Liver (tissue), 9 donors: ENCODE data around the gene ABCC10. TPM values are rescaled to one million over a fixed set of nuclear protein-coding genes. Genes with fewer than 3 reads are reported as not detected.

ENCODE experiments used
- DNase-seq: peaks from one replicate; pipeline ENCODE4 v3.0.0-alpha.2; 2017; ENCODE audit warnings: low spot score
- H3K27ac ChIP-seq, 2 donors: one replicate each; pipeline ENCODE4 v1.7.0; 2013; ENCODE audit warnings: inconsistent platforms in 2 of 2, low read length in 2 of 2, control low read depth in 1 of 2, low read depth in 1 of 2, mild to moderate bottlenecking in 1 of 2
- H3K27me3 ChIP-seq, 4 donors: one replicate each; pipeline versions ENCODE4 v1.6.1 to v1.7.0; 2013; ENCODE audit warnings: low read length in 3 of 4, inconsistent platforms in 1 of 4, mild to moderate bottlenecking in 1 of 4, moderate library complexity in 1 of 4; ENCODE audit not compliant: control insufficient read depth in 4 of 4, insufficient read depth in 4 of 4
- H3K36me3 ChIP-seq, 4 donors: one replicate each; pipeline versions ENCODE4 v1.6.1 to v1.7.0; 2013; ENCODE audit warnings: low read length in 3 of 4, mild to moderate bottlenecking in 3 of 4, low read depth in 1 of 4, moderate library complexity in 1 of 4; ENCODE audit not compliant: control insufficient read depth in 4 of 4, insufficient read depth in 3 of 4
- H3K4me1 ChIP-seq, 4 donors: one replicate each; pipeline versions ENCODE4 v1.6.1 to v1.7.0; 2013; ENCODE audit warnings: low read length in 3 of 4, mild to moderate bottlenecking in 3 of 4, moderate library complexity in 1 of 4; ENCODE audit not compliant: control insufficient read depth in 4 of 4, insufficient read depth in 4 of 4
- H3K4me3 ChIP-seq, 3 donors: one replicate each; pipeline versions ENCODE4 v1.6.1 to v1.7.0; 2013; ENCODE audit warnings: low read length in 3 of 3, control low read depth in 1 of 3, low read depth in 1 of 3, mild to moderate bottlenecking in 1 of 3
- H3K9ac ChIP-seq, 2 donors: one replicate each; pipeline ENCODE4 v1.7.0; 2013; ENCODE audit warnings: low read length in 2 of 2, mild to moderate bottlenecking in 2 of 2, moderate library complexity in 2 of 2, control low read depth in 1 of 2, low read depth in 1 of 2
- H3K9me3 ChIP-seq, 4 donors: one replicate each; pipeline versions ENCODE4 v1.6.1 to v1.7.0; 2013; ENCODE audit warnings: low read length in 3 of 4; ENCODE audit not compliant: control insufficient read depth in 4 of 4
- FOXA1 ChIP-seq: IDR thresholded peaks from 2 replicates; pipeline ENCODE4 v1.6.1; 2016; ENCODE audit warnings: antibody characterized with exemption
- FOXA2 ChIP-seq: IDR thresholded peaks from 2 replicates; pipeline ENCODE4 v1.6.1; 2016; ENCODE audit warnings: antibody characterized with exemption
- GABPA ChIP-seq, 2 donors: IDR thresholded peaks in 1 of 2; conservative IDR thresholded peaks in 1 of 2; 2 replicates each; pipeline ENCODE4 v1.6.1; 2016; ENCODE audit warnings: antibody characterized with exemption in 2 of 2, mild to moderate bottlenecking in 1 of 2, moderate library complexity in 1 of 2
- HNF4A ChIP-seq, 2 donors: conservative IDR thresholded peaks; 2 replicates each; pipeline ENCODE4 v1.6.1; 2016; ENCODE audit warnings: antibody characterized with exemption in 2 of 2, mild to moderate bottlenecking in 2 of 2
- HNF4G ChIP-seq: IDR thresholded peaks from 2 replicates; pipeline ENCODE4 v1.6.1; 2016; ENCODE audit warnings: antibody characterized with exemption
- RAD21 ChIP-seq, 2 donors: IDR thresholded peaks; 2 replicates each; pipeline ENCODE4 v1.6.1; 2016; ENCODE audit warnings: antibody characterized with exemption in 2 of 2, mild to moderate bottlenecking in 2 of 2
- RXRA ChIP-seq, 2 donors: IDR thresholded peaks; 2 replicates each; pipeline ENCODE4 v1.6.1; 2017 to 2018; ENCODE audit warnings: antibody characterized with exemption in 2 of 2, mild to moderate bottlenecking in 1 of 2
- SP1 ChIP-seq: IDR thresholded peaks from 2 replicates; pipeline ENCODE4 v1.6.1; 2018; ENCODE audit warnings: antibody characterized with exemption, mild to moderate bottlenecking
- YY1 ChIP-seq: IDR thresholded peaks from 2 replicates; pipeline ENCODE4 v1.6.1; 2016; ENCODE audit warnings: antibody characterized with exemption, mild to moderate bottlenecking
- WGBS: extraction: QIAGEN DNeasy Blood & Tissue Kit; methylation state at CpG from one replicate; pipeline ENCODE4 v1.1.7; 2013; 5-methylcytosine and 5-hydroxymethylcytosine counted together
- polyA plus RNA-seq, 2 donors: library from polyadenylated mRNA; stranded (reverse) in 1 of 2; unstranded in 1 of 2; fragments of 200-250 nt in 1 of 2; fragments of >200 nt in 1 of 2; fragmentation: Nextera tagmentation in 1 of 2; extraction: Ambion mirVana in 1 of 2; gene quantifications; one replicate each; pipeline versions ENCODE4 v1.2.1 to v1.2.3, GENCODE V29; 2013 to 2015
- total RNA-seq, 2 donors: library from RNA; depleted of rRNA; stranded (reverse); fragments of >200 nt; gene quantifications; one replicate each; pipeline ENCODE4 v1.2.3, GENCODE V29; 2014
- TF ChIP-seq, protein P1 (sequence below): fragments of 150-350 bp; IDR thresholded peaks from 2 replicates; pipeline ENCODE4 v1.5.1; 2017; ENCODE audit warnings: improper control_type of control experiment, low read depth, low read length; ENCODE audit not compliant: missing input control
- TF ChIP-seq, protein P2 (sequence below): IDR thresholded peaks from 2 replicates; pipeline ENCODE4 v1.6.1; 2016; ENCODE audit warnings: antibody characterized with exemption
- TF ChIP-seq, protein P3 (sequence below): IDR thresholded peaks from 2 replicates; pipeline ENCODE4 v1.6.1; 2016; ENCODE audit warnings: antibody characterized with exemption, mild to moderate bottlenecking
- TF ChIP-seq, protein P4 (sequence below): IDR thresholded peaks from 2 replicates; pipeline ENCODE4 v1.6.1; 2016; ENCODE audit warnings: antibody characterized with exemption
- TF ChIP-seq, protein P5 (sequence below): IDR thresholded peaks from 2 replicates; pipeline ENCODE4 v1.6.1; 2016; ENCODE audit warnings: antibody characterized with exemption
- donor health status: healthy.
- donor health status: healthy.
- donor health status: healthy.
- donor health status: healthy.
- donor health status: healthy.

The ABCC10 gene
- total and polyA plus RNA-seq, 4 donors: 3.9 to 10.6 (median 5.1) TPM

DNA sequence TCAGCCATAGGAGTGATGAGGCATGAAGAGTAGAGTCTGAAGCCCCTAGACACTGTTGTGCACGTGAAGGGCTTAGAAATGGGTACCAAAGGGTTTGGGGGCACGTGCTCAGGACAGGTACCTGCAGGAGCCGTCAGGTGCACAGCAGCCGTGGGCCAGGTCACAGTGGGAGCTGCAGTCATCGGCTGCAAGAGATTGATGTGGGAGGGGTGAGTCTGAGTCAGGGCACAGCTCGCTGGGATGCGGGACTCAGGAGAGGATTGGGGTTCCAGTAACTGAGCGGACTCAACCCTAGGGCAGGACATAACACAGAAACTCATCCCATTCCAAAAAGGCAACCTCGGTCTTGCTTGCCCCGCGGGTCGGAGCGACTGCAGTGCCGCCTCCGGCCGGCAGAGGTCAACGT, 27.0 kb downstream of the ABCC10 start:
- peak overlapping the region in 1 of 2 donors; percentile 37 for H3K9ac ChIP-seq
- peaks cover 6 to 13% (median 9%) of the 10 kb centered on the region in 4 donors for H3K4me1 ChIP-seq
- H3K27me3 ChIP-seq: peaks cover 0 to 3% (median 1%) of the 10 kb centered on the region in 4 donors
- TF ChIP-seq YY1 (no peak), RAD21 (IDR thresholded peaks at IDR 0.05) (peak; percentile 81 to 90), HNF4G (peak; percentile 3)
- TF ChIP-seq, protein P1, sequence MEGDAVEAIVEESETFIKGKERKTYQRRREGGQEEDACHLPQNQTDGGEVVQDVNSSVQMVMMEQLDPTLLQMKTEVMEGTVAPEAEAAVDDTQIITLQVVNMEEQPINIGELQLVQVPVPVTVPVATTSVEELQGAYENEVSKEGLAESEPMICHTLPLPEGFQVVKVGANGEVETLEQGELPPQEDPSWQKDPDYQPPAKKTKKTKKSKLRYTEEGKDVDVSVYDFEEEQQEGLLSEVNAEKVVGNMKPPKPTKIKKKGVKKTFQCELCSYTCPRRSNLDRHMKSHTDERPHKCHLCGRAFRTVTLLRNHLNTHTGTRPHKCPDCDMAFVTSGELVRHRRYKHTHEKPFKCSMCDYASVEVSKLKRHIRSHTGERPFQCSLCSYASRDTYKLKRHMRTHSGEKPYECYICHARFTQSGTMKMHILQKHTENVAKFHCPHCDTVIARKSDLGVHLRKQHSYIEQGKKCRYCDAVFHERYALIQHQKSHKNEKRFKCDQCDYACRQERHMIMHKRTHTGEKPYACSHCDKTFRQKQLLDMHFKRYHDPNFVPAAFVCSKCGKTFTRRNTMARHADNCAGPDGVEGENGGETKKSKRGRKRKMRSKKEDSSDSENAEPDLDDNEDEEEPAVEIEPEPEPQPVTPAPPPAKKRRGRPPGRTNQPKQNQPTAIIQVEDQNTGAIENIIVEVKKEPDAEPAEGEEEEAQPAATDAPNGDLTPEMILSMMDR: peak; percentile 98
- no peaks in the 10 kb centered on the region for H3K9me3 ChIP-seq
- DNase-seq: no peak
- peak overlapping the region in 1 of 3 donors; percentile 59 for H3K4me3 ChIP-seq
- 17% methylated on average over 17 of the region's 17 CpGs for WGBS
- no peak overlapping the region for H3K27ac ChIP-seq
- H3K36me3 ChIP-seq: peaks cover 11 to 32% (median 20%) of the 10 kb centered on the region in 4 donors

DNA sequence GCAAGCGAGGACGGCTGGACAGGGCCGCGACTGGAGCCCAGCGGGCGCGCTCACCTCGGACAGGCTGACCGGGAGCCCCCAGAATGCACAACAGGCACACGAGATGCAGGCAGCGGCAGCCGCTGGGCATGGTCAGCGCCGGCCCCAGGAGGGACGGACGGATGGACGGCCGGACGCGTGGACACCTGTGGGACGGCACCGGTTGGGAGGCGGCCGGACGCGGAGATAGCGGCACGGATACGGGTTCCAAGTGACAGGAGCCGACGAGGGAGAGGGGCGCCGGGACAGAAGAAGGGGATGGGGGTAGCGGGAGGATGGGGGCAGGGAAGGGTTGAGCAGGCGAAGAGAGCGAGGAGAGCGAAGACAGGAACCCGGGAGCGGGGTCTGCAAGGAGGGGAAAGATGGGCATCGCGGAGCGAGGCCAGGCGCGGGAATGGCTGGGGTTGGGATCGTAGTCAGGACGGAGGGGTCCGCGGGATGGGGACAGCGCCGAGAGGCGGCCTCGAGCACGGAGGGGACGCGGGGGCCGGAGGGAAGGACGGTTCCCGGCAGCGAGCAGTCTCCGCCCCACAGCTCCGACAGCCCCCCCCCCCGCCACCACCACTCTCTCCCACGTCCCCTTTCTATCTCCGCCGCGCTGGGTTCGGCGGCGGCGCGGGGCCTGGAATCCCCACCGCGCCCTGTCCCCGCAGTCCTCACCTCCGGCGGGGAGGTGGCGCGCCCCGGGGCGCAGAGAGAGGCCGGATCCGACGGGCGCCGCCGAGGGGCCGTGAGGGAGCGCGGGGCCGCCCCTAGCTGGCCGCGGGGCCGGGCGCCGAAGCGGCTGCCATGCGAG, 27.6 kb downstream of the ABCC10 start:
- H3K27me3 ChIP-seq: peaks cover 0 to 3% (median 1%) of the 10 kb centered on the region in 4 donors
- H3K27ac ChIP-seq: no peak overlapping the region
- H3K4me3 ChIP-seq: peak overlapping the region in 2 of 3 donors; percentile 38 to 59
- peaks cover 6 to 13% (median 9%) of the 10 kb centered on the region in 4 donors for H3K4me1 ChIP-seq
- H3K9me3 ChIP-seq: no peaks in the 10 kb centered on the region
- DNase-seq: peak; percentile 85
- 1% methylated on average over 97 of the region's 97 CpGs for WGBS
- TF ChIP-seq, protein P1: no peak
- TF ChIP-seq, protein P2, sequence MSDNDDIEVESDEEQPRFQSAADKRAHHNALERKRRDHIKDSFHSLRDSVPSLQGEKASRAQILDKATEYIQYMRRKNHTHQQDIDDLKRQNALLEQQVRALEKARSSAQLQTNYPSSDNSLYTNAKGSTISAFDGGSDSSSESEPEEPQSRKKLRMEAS: no peak
- TF ChIP-seq FOXA1 (no peak), RAD21 (IDR thresholded peaks at IDR 0.05) (no peak), FOXA2 (no peak), SP1 (no peak), GABPA (IDR thresholded peaks at IDR 0.05 in 1 of 2, conservative IDR thresholded peaks at IDR 0.05 in 1 of 2) (no peak), YY1 (no peak), HNF4G (no peak), HNF4A (conservative IDR thresholded peaks at IDR 0.05) (no peak), RXRA (IDR thresholded peaks at IDR 0.05) (no peak)
- TF ChIP-seq, protein P3, sequence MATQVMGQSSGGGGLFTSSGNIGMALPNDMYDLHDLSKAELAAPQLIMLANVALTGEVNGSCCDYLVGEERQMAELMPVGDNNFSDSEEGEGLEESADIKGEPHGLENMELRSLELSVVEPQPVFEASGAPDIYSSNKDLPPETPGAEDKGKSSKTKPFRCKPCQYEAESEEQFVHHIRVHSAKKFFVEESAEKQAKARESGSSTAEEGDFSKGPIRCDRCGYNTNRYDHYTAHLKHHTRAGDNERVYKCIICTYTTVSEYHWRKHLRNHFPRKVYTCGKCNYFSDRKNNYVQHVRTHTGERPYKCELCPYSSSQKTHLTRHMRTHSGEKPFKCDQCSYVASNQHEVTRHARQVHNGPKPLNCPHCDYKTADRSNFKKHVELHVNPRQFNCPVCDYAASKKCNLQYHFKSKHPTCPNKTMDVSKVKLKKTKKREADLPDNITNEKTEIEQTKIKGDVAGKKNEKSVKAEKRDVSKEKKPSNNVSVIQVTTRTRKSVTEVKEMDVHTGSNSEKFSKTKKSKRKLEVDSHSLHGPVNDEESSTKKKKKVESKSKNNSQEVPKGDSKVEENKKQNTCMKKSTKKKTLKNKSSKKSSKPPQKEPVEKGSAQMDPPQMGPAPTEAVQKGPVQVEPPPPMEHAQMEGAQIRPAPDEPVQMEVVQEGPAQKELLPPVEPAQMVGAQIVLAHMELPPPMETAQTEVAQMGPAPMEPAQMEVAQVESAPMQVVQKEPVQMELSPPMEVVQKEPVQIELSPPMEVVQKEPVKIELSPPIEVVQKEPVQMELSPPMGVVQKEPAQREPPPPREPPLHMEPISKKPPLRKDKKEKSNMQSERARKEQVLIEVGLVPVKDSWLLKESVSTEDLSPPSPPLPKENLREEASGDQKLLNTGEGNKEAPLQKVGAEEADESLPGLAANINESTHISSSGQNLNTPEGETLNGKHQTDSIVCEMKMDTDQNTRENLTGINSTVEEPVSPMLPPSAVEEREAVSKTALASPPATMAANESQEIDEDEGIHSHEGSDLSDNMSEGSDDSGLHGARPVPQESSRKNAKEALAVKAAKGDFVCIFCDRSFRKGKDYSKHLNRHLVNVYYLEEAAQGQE: no peak
- TF ChIP-seq, protein P4, sequence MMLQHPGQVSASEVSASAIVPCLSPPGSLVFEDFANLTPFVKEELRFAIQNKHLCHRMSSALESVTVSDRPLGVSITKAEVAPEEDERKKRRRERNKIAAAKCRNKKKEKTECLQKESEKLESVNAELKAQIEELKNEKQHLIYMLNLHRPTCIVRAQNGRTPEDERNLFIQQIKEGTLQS: no peak
- TF ChIP-seq, protein P5, sequence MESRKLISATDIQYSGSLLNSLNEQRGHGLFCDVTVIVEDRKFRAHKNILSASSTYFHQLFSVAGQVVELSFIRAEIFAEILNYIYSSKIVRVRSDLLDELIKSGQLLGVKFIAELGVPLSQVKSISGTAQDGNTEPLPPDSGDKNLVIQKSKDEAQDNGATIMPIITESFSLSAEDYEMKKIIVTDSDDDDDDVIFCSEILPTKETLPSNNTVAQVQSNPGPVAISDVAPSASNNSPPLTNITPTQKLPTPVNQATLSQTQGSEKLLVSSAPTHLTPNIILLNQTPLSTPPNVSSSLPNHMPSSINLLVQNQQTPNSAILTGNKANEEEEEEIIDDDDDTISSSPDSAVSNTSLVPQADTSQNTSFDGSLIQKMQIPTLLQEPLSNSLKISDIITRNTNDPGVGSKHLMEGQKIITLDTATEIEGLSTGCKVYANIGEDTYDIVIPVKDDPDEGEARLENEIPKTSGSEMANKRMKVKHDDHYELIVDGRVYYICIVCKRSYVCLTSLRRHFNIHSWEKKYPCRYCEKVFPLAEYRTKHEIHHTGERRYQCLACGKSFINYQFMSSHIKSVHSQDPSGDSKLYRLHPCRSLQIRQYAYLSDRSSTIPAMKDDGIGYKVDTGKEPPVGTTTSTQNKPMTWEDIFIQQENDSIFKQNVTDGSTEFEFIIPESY: no peak
- H3K9ac ChIP-seq: peak overlapping the region in 1 of 2 donors; percentile 37
- H3K36me3 ChIP-seq: peaks cover 9 to 26% (median 15%) of the 10 kb centered on the region in 4 donors
